Stimulated activated CD8-positive, alpha-beta memory T cell treated with anti-CD3 and anti-CD28 coated beads, Interleukin-15, amount 100 ng/mL, for 1 hour (primary cell): ENCODE results near the gene SAMD11.
"Not testable (repeated sequence)": the region's sequence is repeated elsewhere in the genome, so short reads cannot be mapped to it uniquely, and the experiment has no call there.

Source experiments
- DNase-seq: peaks from one replicate; pipeline ENCODE4 v3.0.0-alpha.2; 2020; ENCODE audit warnings: low read depth

SAMD11 gene, protein sequence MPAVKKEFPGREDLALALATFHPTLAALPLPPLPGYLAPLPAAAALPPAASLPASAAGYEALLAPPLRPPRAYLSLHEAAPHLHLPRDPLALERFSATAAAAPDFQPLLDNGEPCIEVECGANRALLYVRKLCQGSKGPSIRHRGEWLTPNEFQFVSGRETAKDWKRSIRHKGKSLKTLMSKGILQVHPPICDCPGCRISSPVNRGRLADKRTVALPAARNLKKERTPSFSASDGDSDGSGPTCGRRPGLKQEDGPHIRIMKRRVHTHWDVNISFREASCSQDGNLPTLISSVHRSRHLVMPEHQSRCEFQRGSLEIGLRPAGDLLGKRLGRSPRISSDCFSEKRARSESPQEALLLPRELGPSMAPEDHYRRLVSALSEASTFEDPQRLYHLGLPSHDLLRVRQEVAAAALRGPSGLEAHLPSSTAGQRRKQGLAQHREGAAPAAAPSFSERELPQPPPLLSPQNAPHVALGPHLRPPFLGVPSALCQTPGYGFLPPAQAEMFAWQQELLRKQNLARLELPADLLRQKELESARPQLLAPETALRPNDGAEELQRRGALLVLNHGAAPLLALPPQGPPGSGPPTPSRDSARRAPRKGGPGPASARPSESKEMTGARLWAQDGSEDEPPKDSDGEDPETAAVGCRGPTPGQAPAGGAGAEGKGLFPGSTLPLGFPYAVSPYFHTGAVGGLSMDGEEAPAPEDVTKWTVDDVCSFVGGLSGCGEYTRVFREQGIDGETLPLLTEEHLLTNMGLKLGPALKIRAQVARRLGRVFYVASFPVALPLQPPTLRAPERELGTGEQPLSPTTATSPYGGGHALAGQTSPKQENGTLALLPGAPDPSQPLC

DNA sequence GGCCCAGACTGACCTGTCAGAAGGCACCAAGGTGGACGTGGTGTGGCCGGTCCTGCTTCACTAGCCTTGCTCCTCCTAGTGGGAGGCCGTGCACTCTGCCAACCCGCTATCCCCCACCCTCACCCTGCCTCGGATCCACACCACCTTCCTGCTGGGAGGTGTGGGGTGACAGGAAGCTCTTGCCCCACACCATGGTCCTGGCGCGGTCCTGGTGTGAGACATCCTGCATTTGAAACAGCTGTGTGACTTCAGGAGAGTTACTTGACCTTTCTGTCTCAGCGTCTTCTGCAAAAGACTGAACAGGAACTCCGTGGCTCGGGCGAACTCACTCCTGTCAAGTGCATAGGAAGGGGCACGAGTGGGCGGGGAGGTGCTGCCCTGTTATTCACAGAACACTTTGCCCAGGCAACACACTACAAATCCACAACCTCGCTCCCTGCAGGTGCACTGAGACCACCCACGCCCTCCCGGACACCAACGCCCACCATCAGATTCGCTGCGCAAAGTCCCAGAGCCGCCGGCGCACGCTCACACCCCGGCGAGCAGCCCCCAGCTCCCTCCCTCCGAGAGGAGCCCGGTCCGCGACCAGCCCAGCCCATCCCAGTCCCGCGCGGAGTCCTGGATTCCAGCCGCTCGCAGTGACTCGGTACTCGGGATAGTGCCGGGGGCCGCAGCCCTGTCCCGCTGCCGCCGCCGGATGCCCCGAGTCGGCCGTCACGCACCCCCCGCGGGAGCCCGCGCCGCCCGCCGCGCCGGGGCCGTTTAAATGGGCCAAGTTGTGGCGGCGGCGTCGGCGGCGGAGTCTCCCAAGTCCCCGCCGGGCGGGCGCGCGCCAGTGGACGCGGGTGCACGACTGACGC lies at the start of gene SAMD11:
SAMD11 (plus strand) TSS at position 793 of the 860 bp plus-strand sequence. CDS start 509 bp downstream, outside the sequence.
- DNase-seq = peak; percentile 18

DNA sequence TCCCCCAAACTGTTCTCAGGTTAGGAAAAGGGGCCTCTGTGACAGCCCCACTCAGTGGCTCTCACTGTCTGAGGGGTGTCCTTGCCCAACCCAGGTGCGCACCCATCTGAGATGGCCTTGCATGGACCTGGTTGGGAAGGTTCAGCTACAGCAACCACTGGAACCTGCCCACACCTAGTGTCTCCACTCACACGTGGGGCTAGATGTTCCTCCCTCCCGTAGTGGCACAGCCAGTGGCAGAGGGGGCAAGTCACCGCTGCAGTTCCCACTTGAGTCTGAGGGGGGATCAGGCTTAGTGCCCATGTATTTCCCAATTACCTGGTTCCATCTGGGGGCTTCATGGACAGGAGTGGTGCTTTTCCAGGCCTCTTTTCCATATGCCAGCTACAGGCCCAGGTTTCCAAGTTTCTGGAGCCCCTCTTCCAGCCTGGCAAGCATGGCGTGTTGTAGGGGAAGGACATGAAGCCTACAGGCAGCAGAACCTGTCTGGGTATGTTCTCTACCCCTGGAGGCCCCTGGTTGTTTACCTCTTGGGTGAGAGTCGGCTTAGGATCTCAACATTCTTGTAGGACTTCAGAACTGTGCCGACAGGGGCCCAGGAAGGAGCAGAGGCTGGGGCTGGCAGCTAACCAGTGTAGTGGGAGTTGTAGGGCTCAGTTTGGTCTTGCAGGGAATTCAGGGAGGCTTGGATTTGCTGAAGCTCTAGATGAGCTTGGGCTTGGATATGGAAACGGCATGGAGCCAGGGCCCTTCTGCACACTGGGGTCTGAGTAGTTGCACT lies 47.1 kb upstream of the SAMD11 start:
- not testable (repeated sequence) for DNase-seq

DNA sequence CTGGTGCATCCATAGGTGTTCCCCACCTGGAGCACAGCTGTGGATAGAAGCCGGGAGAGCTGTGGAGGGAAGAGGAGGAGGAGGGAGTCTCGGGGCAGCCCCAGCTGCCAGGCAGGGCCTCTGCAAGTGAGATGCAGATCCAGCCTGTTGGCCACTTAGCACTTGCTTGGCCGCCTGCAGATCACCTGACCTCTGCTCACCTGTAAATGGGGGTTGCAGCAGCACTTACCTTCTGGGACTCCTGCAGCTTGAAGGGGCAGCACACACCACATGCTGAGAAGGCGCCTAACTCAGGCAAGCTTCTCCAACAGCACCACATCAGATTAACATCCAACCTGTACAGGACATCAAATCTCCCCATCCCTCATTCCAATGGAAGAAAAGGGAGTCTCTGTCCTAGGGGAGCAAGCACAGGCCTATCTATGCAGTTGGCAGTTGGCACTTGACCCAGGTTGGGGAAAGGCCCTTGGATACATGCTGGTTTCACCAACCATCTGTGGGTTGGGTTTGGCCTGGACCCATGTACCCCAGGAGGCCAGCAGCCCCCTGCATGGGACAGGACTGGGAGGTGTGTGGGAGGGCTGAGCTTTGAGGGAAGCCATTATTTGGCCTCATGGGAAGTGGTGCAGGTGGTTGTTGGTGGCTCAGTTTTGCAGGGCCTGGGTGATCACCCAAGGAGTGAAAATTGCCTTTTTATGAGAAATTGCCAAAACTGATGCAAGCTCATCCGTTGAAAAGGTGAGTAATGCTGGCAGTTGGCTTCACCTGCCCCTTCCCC lies 46.3 kb upstream of the SAMD11 start:
- DNase-seq = not testable (repeated sequence)

DNA sequence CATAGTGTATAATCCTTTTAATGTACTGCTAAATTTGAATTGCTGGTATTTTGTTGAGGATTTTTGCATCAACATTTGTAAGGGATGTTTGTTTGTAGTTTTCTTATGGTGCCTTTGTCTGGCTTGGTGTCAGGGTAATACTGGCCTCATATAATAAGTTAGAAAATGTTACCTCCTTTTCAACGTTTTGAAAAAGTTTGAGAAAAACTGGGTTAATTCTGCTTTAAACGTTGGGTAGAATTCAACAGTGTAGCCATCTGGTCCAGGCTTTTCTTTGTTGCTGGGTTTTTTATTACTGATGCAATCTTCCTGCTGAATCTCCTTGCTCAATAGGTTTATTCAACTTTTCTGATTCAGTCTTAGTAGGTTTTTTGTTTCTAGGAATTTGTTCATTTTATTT lies 43.2 kb upstream of the SAMD11 start:
- DNase-seq = not testable (repeated sequence)

DNA sequence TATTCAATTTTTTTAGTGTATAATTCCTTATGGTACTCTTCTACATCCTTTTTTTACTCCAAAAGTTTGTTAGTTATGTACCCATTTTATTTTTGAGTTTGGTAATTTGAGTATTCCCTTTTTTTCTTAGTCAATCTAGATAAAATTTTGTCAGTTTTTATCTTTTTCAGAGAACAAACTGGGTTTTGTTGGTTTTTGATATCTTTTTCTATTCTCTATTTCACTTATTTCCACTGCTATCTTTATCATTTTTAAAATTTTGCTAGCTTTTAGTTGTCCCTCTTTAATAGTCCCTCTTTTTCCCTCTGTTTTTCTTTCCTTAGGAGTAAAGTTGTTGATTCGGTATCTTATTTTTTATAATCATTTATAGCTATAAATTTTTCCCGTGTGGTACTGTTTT lies 42.8 kb upstream of the SAMD11 start:
- not testable (repeated sequence) for DNase-seq

DNA sequence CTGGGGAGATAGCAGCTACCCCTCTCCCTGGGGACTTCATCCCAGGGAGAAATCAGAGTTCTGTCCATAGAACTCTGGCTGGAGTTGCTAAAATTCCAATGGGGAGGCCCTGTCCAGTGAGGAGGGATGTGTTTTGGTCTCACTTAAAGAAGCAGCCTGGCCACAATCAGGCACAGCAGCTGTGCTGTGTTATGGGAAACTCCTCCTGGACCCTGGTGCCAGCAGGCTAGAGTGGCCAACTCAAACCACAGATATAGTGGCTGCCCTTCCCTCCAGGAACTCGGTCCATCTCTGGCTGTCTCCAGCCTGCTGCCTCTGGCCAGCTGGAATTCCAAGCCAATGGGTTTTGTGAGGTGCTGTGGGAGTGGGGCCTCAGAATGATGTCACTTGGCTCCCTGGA lies 37.4 kb upstream of the SAMD11 start:
- no peak for DNase-seq

DNA sequence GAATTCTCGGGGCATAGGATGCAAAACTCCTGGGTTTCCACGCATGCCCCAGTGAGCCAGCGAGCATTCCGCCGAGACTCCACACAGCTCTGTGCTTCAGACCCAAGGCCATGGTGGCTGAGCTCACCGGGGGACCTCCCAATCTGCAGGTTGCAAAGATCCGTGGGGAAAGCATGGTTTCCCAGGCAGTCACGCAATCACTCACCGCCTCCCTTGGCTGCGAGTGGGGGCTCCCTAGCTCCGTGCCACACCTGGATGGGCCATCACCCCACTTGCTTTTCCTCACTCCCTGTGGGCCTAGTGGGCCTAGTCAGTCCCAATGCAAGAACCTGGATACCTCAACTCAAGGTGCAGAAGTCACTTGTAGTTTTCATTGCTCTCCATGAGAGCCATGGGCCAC lies 37.0 kb upstream of the SAMD11 start:
- DNase-seq = no peak

DNA sequence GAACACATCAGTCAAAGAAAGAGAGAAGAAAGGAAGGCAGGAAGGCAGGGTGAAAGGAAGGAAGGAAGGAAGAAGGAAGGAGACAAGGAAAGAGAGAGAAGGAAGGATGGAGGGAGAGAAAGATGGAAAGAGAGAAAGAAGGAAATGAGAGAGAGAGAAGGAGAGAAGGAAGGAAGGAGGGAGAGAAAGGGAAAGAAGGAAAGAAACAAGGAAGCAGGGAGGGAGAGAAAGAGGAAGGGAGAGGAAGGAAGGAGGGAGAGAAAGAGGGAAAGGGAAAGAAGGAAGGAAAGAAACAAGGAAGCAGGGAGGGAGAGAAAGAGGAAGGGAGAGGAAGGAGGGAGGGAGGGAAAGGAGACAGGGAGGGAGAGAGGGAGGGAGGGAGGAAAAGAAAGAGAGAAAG lies 35.4 kb upstream of the SAMD11 start:
- no peak for DNase-seq

DNA sequence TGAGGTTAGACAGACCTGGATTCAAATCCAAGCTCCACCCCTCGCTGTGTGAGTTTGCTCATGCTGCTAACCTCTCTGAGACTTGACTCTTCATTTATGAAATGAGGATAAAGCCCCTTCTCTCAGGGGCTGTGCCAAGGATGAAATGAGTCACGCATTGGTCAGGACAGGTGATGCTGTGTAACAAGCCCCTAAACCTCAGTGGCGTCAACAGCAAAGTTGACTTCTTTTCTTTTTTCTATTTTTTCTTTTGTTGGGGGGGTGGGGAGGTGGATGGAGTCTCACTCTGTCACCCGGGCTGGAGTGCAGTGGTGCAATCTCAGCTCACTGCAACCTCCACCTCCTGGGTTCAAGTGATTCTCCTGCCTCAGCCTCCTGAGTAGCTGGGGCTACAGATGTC lies 33.9 kb upstream of the SAMD11 start:
- DNase-seq = not testable (repeated sequence)

DNA sequence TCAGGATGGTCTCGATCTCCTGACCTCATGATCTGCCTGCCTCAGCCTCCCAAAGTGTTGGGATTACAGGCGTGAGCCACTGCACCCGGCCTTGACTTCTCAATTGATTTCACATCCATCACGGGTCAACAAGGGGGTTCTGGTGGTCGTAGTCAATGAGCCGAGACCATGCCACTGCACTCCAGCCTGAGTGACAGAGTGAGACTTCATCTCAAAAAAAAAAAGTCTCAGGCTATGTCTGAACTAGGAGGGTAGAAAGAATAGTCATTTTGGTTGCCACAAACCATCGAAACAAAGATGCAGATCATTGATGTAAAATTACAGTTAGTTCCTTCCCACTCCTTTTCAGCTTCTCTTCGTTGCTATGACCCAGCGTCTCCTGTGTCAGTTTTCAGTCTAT lies 33.5 kb upstream of the SAMD11 start:
- DNase-seq = not testable (repeated sequence)

DNA sequence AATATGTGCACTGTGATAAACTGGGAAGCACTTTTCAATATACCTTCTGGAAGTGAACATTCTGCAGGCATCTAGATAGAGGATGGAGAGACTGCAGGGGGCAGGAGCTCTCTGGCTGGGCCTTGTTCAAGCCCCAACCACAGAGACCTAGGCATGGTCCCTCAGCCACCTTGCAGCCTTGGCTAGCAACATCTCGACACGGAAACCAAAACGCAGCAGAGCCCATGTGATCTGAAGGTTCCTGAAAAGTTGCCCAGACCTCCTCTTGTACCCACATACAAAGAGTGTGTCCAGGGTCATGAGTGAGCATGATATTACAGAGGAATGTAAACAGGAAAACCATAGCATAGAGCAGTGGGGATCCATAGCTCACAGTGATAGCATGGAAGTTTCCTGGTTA lies 33.1 kb upstream of the SAMD11 start:
- no peak for DNase-seq

DNA sequence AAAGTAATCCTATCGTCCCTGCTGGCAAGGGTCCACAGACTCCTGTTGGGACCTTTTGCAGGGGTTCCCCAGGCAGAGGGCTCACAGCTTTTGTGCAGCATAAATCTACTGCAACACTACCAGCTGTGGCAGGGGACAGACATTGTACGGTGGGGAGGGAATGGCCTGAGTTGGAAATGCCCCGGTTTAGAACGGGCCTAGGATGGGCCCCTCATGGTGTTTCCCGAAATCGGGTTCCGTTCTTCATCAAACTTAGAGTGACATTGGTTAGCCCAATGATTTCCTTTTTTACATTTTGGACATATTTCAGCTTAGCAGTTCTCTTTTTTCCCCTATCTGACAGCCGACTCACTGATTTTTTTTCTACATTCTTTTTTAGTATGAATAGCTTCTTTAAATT lies 26.5 kb upstream of the SAMD11 start:
- no peak for DNase-seq

DNA sequence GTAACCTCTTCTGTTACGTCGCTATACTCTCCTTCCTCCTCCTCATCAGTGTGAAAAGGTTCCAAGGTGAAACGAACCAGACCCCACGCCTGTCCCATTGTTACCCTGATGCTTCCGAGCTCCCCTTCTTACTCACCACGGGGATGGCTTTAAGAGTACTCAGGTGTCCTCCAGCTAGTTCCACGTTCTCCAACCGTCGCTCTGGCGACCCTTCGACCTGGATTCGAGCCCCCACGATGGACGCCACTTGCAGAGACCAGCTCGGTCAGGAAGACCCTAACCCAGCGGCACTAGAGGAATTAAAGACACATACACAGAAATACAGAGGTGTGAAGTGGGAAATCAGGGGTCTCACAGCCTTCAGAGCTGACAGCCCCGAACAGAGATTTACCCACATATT lies 25.8 kb upstream of the SAMD11 start:
- not testable (repeated sequence) for DNase-seq

DNA sequence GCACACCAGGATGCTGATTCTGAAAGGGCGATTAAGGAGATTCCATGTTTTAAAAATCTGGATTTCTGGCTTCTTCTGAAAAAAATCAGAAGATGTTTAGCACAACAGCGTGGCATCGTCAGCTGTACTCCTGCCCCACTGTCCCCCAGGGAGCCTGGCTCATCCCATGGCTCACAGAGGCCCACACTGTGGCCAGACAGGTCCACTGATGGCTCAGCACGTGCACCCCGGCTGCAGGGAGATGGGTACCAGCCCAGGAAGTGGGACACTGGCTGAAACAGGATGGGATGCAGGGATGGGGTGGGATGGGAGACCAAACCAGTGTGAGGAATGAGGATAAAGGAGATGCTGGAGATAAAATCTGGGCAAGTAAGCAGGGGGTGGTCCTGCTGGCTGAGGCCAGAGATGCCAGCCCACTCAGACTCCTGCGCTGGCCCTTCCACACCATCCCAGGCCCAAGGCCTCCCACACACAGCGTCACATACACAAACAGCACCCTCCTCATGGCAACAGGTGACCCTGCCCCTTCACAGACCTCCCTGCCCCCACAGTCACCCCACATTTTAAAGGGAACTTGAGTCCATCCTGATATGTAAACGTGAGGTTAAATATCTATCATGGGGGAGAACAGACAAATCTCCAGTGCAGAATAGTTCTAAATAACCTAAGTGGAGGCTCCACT lies 23.9 kb upstream of the SAMD11 start:
- no peak for DNase-seq

DNA sequence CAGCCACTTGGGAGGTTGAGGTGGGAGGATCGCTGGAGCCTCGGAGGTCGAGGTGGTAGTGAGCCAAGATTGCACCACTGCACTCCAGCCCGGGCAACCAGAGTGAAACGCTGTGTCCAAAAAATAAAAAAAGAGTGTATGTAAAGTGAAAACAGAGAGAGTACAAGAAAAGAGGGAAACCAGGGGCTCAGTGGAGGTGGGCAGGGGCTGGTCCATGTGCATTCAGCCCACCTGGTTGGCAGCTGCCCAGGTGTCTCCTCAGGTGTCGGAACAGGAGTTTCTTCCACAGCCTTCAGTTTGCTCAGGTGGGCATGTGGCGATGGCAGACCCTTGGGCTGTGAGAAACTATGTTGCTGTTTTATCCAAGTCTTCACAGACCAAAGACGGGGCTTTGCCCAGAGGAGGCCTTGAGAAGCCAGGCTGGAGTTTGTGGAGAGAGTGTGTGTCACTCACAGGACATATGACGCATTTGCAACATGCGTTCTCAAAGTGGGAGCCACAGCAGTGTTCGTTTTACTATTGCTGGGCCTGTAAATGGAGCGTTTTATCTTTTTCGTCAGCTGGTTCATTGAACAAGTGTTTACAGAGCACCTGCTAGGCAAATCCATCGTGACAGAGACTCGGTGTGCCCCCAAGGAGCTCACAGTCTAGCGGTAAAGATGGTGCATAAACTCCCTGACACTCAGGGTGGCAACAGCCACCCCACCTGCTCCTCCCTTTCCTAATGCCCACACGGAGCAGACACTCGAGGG lies 22.4 kb upstream of the SAMD11 start:
- DNase-seq = no peak

DNA sequence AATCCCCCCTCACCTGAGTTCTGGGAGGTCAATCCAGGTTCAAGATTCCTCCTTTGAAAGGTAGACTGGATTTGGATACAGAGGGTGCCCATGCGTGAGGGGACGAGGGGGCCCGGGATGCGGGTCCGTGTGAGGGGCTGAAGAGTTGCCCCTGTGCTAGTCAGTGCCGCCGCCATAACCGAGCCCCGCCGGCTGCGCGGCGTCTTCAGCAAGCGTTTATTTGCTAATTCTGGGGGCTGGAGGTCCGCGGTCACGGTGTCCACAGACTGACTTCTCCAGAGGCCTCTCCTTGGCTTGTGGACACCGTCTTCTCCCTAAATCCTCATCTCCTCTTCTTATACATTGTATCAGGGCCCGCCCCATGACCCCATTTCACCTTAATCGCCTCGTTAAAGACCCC lies 20.9 kb upstream of the SAMD11 start:
- DNase-seq = no peak

DNA sequence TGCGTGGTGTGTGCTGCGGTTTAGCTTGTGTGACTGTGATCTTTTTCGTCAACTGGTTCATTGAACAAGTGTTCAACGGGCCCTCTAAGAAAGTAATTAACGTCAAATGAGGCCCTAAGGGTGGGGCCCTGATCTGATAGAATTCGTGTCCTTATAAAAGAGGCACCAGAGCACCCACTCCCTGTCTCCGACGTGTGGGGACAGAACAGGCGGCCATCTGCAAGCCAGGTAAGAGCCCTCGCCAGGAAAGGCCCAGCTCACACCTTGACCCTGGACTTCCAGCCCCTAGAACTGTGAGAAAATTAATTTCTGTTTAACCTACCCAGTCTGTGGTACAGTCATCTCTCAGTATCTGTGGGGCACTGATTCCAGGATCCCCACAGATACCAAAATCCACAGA lies 20.4 kb upstream of the SAMD11 start:
- no peak for DNase-seq

DNA sequence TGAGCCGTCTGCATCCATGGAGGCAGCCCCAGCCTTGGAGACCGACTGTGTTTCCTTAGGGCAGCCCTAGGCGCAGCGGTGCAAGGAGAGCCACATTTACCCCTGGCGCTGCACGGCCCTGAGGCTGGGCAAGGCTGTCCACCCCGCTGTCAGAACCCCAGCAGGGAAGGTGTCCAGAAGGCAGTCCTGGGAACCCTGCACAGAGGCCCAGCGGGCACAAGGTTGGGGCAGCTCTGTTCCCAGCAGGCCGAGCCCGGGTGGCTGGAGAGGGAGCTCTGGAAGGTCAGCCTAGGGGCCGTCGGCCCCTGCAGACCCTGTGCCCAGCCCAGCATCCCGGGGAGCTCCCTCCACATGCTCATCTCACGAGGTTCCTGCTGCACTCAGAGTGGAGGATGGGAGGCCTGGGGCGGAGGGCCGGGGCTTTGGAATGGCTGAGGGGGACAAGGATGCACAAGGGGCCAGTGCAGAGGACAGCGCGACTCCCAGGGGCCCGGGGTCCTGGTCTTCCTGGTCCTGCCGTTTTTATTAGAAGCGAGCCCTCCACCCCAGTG lies 19.9 kb upstream of the SAMD11 start:
- DNase-seq = no peak
